SK-N-SH (cell line): ENCODE measurements around the gene COX7B2. TPM values are rescaled to one million over a fixed set of nuclear protein-coding genes. Genes with fewer than 3 reads are reported as not detected.

ENCODE experiments used
- CTCF ChIA-PET: fragments of 300-600, 350-600 bp; formaldehyde crosslinking; extraction: SDS; loops from one replicate; lab custom pipeline; 2021; lab: Yijun Ruan, JAX
- POLR2A ChIA-PET: fragments of 350-600 bp; sonication (Branson Sonifier 250); formaldehyde crosslinking; extraction: SDS; loops from one replicate; lab custom pipeline; 2020; ENCODE audit warnings: antibody characterized with exemption, inconsistent platforms; lab: Yijun Ruan, JAX
- DNase-seq: peaks from one replicate; pipeline ENCODE4 v3.0.0; 2012
- H2AFZ ChIP-seq: fragments of 200-600 bp; sonication (generic); 2 replicates; pipeline ENCODE4 v1.8.1; 2016; ENCODE audit warnings: antibody characterized with exemption, mild to moderate bottlenecking, low read depth
- H3F3A ChIP-seq: fragments of 200-600 bp; sonication (generic); replicated peaks from 2 replicates; pipeline ENCODE3; 2016; ENCODE audit warnings: antibody characterized with exemption, mild to moderate bottlenecking; ENCODE audit not compliant: insufficient read depth
- H3K27ac ChIP-seq, 2 experiments: fragments of 200-500 bp in 1 of 2; fragments of 200-600 bp in 1 of 2; sonication (Bioruptor generic) in 1 of 2; sonication (generic), shearing (Covaris generic) in 1 of 2; 2 replicates each; pipeline versions ENCODE4 v1.5.1 to v1.6.1; 2014 to 2016; ENCODE audit warnings: low read depth in 2 of 2, inconsistent platforms in 1 of 2, low read length in 1 of 2, mild to moderate bottlenecking in 1 of 2, mixed read lengths in 1 of 2
- H3K27me3 ChIP-seq: fragments of 200-600 bp; sonication (generic), shearing (Covaris generic); 2 replicates; pipeline ENCODE4 v1.6.1; 2016; ENCODE audit warnings: mixed run types; ENCODE audit not compliant: insufficient read depth
- H3K36me3 ChIP-seq, 2 experiments: fragments of 200-500 bp in 1 of 2; fragments of 200-600 bp in 1 of 2; sonication (Bioruptor generic) in 1 of 2; sonication (generic) in 1 of 2; replicated peaks in 1 of 2; 2 replicates each; pipeline versions ENCODE3 to v1.5.1; 2014 to 2016; ENCODE audit warnings: low read length in 1 of 2, mild to moderate bottlenecking in 1 of 2; ENCODE audit not compliant: insufficient read depth in 2 of 2, control insufficient read depth in 1 of 2
- H3K4me1 ChIP-seq, 2 experiments: fragments of 200-500 bp in 1 of 2; fragments of 200-600 bp in 1 of 2; sonication (Bioruptor generic) in 1 of 2; sonication (generic), shearing (Covaris generic) in 1 of 2; 2 replicates each; pipeline versions ENCODE4 v1.5.1 to v1.6.1; 2014 to 2016; ENCODE audit warnings: low read depth in 1 of 2, low read length in 1 of 2, mixed run types in 1 of 2; ENCODE audit not compliant: insufficient read depth in 2 of 2, control insufficient read depth in 1 of 2
- H3K4me2 ChIP-seq: fragments of 200-600 bp; sonication (generic), shearing (Covaris generic); 2 replicates; pipeline ENCODE4 v1.6.1; 2017; ENCODE audit warnings: mixed run types
- H3K4me3 ChIP-seq, 2 experiments: fragments of 200-500 bp in 1 of 2; fragments of 200-600 bp in 1 of 2; sonication (Bioruptor generic) in 1 of 2; sonication (generic), shearing (Covaris generic) in 1 of 2; 2 replicates each; pipeline versions ENCODE4 v1.5.1 to v1.8.1; 2014 to 2016; ENCODE audit warnings: low read depth in 2 of 2, inconsistent platforms in 1 of 2, low read length in 1 of 2, mild to moderate bottlenecking in 1 of 2, mixed read lengths in 1 of 2, moderate library complexity in 1 of 2
- H3K79me2 ChIP-seq: fragments of 200-600 bp; sonication (generic); 2 replicates; pipeline ENCODE4 v1.8.1; 2017; ENCODE audit warnings: mild to moderate bottlenecking; ENCODE audit not compliant: insufficient read depth
- H3K9ac ChIP-seq: fragments of 200-600 bp; sonication (generic); 2 replicates; pipeline ENCODE4 v1.6.1; 2017; ENCODE audit warnings: mixed run types
- H3K9me2 ChIP-seq: fragments of 200-600 bp; sonication (generic); 2 replicates; pipeline ENCODE4 v1.6.1; 2017; ENCODE audit warnings: mixed run types
- H3K9me3 ChIP-seq: fragments of 200-600 bp; sonication (generic); 2 replicates; pipeline ENCODE4 v1.6.1; 2017; ENCODE audit warnings: mixed run types, mild to moderate bottlenecking, moderate library complexity
- H4K20me1 ChIP-seq: fragments of 200-600 bp; sonication (generic); 2 replicates; pipeline ENCODE4 v1.6.1; 2017; ENCODE audit warnings: mild to moderate bottlenecking, mixed run types; ENCODE audit not compliant: insufficient read depth
- GABPA ChIP-seq: IDR thresholded peaks from 2 replicates; pipeline ENCODE4 v1.4.0; 2012; ENCODE audit warnings: low read depth, mild to moderate bottlenecking
- POLR2AphosphoS5 ChIP-seq: IDR thresholded peaks from 2 replicates; pipeline ENCODE4 v1.6.1; 2012; ENCODE audit warnings: low read depth, low read length
- RFX5 ChIP-seq: IDR thresholded peaks from 2 replicates; pipeline ENCODE4 v1.6.1; 2012; ENCODE audit warnings: mild to moderate bottlenecking, improper control_type of control experiment, low read length
- TAF1 ChIP-seq: IDR thresholded peaks from 2 replicates; pipeline ENCODE4 v1.6.1; 2012; ENCODE audit warnings: low read depth, mild to moderate bottlenecking, low read length, moderate library complexity, borderline replicate concordance
- WGBS: methylation state at CpG from one replicate; pipeline ENCODE4 v1.1.6; 2017; ENCODE audit warnings: low lambda C conversion rate; 5-methylcytosine and 5-hydroxymethylcytosine counted together
- polyA plus RNA-seq, 3 experiments: library from polyadenylated mRNA; depleted of rRNA; stranded (reverse); fragments of >200 nt; gene quantifications; 2 replicates each; pipeline ENCODE4 v1.2.3, GENCODE V29; 2012
- TF ChIP-seq, protein P1 (sequence below): fragments of 150-350 bp; IDR thresholded peaks from 2 replicates; pipeline ENCODE4 v1.6.1; 2017; ENCODE audit warnings: antibody characterized with exemption, low read length, low read depth, borderline replicate concordance

COX7B2 gene
- polyA plus RNA-seq, 1 of the 3 experiments (the other 2 are of a cell fraction), result not detected

DNA sequence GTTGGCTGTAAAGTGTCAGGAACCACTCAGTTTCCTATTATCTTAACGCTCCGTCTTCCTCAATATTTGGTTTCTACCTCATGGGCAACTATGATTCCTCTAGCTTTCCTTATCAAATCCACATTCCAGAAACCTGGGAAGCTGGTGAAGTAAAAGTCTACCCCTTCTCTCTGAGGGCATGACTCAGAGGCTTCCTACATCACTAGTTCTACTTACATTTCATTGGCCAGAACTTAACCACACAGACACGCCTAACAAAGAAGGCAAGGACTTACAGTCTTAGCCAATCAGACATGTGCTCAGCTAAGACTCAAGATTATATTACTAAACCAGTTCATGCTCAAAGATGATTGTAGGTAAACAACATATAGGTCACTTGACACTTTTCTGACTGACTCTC is 30.4 kb downstream of the COX7B2 start:
- H3K9me3 ChIP-seq, result no peaks in the 10 kb centered on the region
- TF ChIP-seq, protein P1, sequence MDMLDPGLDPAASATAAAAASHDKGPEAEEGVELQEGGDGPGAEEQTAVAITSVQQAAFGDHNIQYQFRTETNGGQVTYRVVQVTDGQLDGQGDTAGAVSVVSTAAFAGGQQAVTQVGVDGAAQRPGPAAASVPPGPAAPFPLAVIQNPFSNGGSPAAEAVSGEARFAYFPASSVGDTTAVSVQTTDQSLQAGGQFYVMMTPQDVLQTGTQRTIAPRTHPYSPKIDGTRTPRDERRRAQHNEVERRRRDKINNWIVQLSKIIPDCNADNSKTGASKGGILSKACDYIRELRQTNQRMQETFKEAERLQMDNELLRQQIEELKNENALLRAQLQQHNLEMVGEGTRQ, result no peak
- TF ChIP-seq RFX5, result no peak
- no peak overlapping the region for H3K4me2 ChIP-seq
- H3K4me1 ChIP-seq, result no peaks in the 10 kb centered on the region
- H3K27ac ChIP-seq, result no peak overlapping the region
- no peak for DNase-seq
- 50% methylated on average over 3 of the region's 3 CpGs for WGBS
- no peak overlapping the region for H3K4me3 ChIP-seq
- no peak overlapping the region for H3K9ac ChIP-seq
- H2AFZ ChIP-seq, result no peak overlapping the region
- H3K36me3 ChIP-seq, result no peaks in the 10 kb centered on the region
- no peaks in the 10 kb centered on the region for H3K79me2 ChIP-seq
- no peaks in the 10 kb centered on the region for H4K20me1 ChIP-seq
- no peaks in the 10 kb centered on the region for H3F3A ChIP-seq
- POLR2A ChIA-PET, result no interaction called here
- H3K27me3 ChIP-seq, result no peaks in the 10 kb centered on the region
- CTCF ChIA-PET, result no interaction called here
- no peaks in the 10 kb centered on the region for H3K9me2 ChIP-seq

DNA sequence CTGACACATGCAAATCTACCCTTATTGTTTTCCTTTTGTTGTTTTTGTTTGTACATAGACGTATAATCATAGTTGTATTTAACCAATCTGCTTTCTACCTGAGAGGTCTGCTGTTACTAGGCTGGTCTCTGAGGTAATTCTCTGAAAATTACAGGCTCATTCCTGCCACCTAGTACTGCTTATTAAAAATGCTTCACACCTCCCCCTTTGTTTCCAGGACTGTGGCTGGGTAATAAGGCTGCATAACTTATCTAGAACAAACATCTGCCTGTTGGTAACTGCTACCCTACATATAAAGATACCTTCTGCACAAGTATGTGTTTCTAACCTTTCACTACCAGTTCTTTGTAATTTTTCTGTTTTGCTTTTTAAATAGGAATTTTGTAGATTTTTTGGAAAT is 34.2 kb downstream of the COX7B2 start:
- WGBS, result 0% methylated on average over 1 of the region's 1 CpG
- H3K4me2 ChIP-seq, result no peak overlapping the region

DNA sequence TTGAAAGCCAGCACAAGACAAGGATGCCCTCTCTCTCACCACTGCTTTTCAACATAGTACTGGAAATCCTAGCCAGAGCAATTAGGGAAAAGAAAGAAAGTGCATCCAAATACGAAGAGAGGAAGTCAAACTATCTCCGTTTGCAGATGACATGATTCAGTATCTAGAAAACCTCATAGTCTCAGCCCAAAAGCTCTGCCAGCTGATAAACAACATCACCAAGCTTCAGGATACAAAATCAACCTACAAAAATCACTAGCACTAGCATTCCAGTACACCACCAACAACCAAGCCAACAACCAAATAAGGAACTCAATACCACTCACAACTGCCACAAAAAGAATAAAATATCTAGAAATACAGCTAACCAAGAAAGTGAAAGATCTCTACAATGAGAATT is 38.6 kb downstream of the COX7B2 start:
- Histone ChIP-seq H3K9me3 (no peaks in the 10 kb centered on the region), H3K9me2 (no peaks in the 10 kb centered on the region), H3K4me1 (no peaks in the 10 kb centered on the region), H4K20me1 (no peaks in the 10 kb centered on the region), H3K36me3 (no peaks in the 10 kb centered on the region), H3K4me2 (no peak overlapping the region), H2AFZ (no peak overlapping the region), H3K27ac (no peak overlapping the region), H3K4me3 (no peak overlapping the region), H3K79me2 (no peaks in the 10 kb centered on the region), H3K9ac (no peak overlapping the region), H3F3A (no peaks in the 10 kb centered on the region), H3K27me3 (no peaks in the 10 kb centered on the region)
- POLR2A ChIA-PET, result no interaction called here
- 3% methylated on average over 2 of the region's 2 CpGs for WGBS
- no peak for TF ChIP-seq POLR2AphosphoS5
- no peak for DNase-seq
- CTCF ChIA-PET, result interaction anchor here (1.8 kb wide), 1 partner anchor 26 kb away, joined by 5 read pairs; no protein-coding TSS in a partner anchor

More for the DNA sequence above, 34.2 kb downstream of the COX7B2 start:
- no peaks in the 10 kb centered on the region for H3K79me2 ChIP-seq
- no peaks in the 10 kb centered on the region for H3K27me3 ChIP-seq
- TF ChIP-seq TAF1 (no peak), GABPA (no peak)
- ChIA-PET CTCF (no interaction called here), POLR2A (no interaction called here)
- H3K36me3 ChIP-seq, result no peaks in the 10 kb centered on the region
- DNase-seq, result no peak
- H3K9me3 ChIP-seq, result no peaks in the 10 kb centered on the region
- no peaks in the 10 kb centered on the region for H3K4me1 ChIP-seq
- H2AFZ ChIP-seq, result no peak overlapping the region
- no peak overlapping the region for H3K4me3 ChIP-seq
- no peak overlapping the region for H3K27ac ChIP-seq
- no peaks in the 10 kb centered on the region for H4K20me1 ChIP-seq
- H3F3A ChIP-seq, result no peaks in the 10 kb centered on the region
- H3K9me2 ChIP-seq, result no peaks in the 10 kb centered on the region
- no peak overlapping the region for H3K9ac ChIP-seq
